Inflammatory macrophage treated with lipopolysaccharide for 4 hours (primary cell): ENCODE results near the gene SSBP3.
"Not testable (repeated sequence)": the region's sequence is repeated elsewhere in the genome, so short reads cannot be mapped to it uniquely, and the experiment has no call there.

Experiments
- DNase-seq: peaks from one replicate; pipeline ENCODE4 v3.0.0-alpha.2; 2020

Gene SSBP3

DNA sequence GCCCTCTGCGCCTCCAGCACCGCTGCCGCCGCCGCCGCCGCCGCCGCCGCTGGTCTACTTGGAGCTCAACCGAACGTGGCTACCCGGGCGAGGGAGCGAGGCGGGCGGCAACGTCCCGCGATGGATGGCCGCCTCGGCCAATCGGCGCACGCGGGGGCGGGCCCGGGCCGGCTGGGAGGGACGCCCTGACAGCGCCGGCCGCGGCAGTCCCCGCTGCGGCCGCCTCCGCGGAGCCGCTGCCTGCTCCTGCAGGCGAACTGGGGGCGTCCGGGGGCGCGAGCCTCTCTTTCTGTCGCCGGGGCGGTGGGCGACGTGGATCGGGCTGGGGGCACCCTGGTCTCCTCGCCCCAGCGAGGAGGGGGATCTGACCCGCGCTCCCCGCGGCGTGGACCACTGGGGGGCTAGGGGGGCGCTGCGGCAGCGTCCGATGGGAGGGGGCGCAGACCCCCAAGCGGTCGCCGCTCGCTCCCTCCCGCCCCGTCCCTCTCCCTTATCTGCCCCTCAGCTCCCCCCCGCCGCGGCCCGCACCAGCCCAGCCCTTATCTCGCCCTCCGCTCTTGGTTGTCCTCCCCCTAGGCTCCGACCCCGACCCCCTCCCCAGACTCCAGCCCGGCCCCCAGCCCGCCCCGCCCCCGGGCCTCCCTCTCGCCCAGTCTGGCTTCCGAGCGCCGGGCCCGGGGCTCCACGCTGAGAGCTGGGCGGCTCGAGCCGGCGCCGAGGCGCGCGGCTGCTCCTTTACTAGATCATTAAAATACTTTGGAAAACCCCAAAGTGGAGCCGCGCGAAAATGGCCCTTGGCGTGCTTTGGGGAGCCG lies at the start of gene SSBP3:
SSBP3 (minus strand) TSS at position 56 of the 815 bp plus-strand sequence.
- DNase-seq, result peak; percentile 93

DNA sequence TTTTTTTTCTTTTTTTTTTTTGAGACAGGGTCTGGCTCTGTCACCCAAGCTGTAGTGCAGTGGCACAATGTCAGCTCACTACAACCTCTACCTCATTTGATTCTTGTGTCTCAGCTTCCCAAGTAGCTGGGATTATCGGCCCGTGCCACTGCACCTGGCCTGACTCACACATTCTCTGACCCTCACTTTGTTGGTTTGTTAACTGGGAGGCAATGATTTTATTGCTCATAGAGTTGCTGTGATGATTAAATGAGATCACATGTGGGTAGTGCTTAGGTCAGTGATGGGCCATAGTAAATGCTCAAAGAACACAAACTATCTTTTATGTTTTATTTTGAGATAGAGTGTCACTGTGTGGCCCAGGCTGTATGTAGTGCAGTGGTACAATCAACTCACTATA lies 47.3 kb upstream of the SSBP3 start:
- no peak for DNase-seq

DNA sequence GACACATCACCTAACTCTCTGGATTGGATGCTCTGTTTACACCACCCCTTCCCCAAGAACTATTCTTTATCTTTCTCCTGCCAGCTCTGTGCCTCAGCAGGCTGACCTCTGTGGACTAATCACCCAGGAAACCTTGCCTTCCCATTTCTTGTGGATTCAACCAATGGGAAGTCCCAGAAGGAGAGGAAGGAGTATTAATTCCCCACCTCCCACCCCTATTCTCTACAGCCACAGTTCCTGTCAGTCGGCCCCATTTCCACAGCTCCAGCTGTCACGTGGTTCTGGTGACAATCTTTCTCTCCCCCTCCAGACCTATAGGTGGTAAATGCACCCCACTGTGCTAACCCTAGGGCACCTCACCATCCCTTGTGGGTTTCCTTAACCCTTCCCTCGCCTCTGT lies 46.8 kb upstream of the SSBP3 start:
- DNase-seq, result no peak

DNA sequence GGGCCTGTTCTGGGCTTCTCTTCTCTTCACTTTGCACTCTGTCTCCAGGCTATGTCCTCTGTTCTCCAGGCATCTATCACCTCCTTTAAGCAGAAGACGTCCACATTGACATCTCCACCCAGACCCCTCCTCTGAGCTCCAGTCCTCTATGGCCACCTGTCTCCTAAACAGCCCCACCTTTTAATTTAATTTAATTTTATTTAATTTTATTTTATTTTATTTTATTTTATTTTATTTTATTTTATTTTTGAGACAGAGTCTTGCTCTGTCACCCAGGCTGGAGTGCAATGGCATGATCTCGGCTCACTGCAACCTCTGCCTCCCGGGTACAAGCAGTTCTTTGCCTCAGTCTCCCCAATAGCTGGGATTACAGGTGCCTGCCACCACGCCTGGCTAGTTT lies 43.2 kb upstream of the SSBP3 start:
- not testable (repeated sequence) for DNase-seq

DNA sequence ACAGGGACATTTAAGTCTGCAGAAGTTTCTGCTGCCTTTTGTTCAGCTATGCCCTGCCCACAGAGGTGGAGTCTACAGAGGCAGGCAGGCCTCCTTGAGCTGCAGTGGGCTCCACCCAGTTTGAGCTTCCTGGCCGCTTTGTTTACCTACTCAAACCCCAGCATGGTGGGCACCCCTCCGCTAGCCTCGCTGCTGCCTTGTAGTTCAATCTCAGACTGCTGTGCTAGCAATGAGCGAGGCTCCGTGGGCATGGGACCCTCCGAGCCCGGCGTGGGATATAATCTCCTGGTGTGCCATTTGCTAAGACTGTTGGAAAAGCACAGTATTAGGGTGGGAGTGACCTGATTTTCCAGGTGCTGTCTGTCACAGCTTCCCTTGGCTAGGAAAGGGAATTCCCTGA lies 42.6 kb upstream of the SSBP3 start:
- not testable (repeated sequence) for DNase-seq

DNA sequence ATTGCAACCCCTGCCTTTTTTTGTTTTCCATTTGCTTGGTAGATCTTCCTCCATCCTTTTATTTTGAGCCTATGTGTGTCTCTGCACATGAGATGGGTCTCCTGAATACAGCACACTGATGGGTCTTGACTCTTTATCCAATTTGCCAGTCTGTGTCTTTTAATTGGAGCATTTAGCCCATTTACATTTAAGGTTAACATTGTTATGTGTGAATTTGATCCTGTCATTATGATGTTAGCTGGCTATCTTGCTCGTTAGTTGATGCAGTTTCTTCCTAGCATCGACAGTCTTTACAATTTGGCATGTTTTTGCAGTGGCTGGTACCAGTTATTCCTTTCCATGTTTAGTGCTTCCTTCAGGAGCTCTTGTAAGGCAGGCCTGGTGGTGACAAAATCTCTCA lies 40.9 kb upstream of the SSBP3 start:
- not testable (repeated sequence) for DNase-seq

DNA sequence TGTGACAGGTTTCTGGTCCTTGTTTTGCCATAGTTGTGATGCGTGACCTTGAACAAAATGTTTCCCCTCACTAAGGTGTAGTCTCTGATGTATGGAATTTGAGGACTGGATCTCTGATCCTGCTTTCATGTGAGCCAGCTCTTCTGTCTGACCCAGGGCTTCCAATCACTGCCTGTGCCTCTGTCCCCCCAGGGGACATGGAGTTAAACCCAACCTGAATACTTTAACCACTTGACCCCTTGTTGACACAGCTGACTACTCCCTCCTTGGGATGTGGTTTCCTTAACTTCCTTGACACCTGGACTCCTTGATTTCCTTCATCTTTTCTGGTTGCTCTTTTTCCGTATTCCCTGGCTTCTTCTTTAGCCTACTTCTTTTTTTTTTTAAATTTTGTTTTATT lies 36.0 kb upstream of the SSBP3 start:
- no peak for DNase-seq

DNA sequence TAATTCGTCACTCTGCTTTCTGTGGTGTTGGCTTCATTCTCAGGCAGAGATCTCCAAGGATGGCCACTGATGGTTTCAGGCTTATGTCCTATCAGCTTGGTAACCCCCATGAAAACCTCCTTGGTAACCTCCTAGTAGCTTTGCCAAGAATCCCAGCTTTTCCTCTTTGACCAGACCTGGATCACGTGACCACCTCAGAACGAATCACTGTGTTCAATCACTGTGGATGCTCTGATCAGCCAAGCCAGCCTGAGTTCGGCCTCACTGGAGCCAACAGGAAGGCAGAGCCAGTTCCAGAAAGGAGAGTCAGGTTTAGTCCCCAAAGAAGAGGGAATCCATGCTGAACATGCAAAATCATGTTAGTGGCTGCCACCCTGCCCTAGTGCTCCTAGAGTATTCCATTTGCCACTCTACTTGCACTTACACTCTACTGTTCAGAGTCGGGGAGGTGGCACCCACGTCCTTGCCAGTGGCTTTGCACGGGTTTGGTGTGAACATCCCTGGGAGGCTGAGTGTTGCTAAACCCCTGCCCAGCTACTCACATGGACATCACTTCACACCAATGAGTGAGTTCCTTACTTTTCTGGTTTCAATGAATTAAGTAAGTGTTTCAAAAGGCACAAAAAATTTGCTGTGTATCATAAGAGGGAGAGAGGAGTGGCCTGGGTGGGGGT lies 33.5 kb upstream of the SSBP3 start:
- no peak for DNase-seq

DNA sequence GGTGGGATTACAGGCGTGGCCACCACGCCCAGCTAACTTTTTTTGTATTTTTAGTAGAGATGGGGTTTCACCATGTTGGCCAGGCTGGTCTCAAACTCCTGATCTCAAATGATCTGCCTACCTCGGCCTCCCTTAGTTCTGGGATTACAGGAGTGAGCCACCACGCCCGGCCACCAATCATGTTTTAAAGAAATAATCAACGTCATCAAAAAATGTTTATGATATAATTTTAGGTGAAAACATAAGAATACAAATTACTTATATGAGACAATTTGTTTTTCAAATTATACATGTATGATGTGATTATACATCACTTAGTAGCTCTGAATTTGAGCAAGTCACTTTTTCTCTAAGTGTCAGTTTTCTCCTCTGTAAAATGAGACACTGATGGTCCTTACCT lies 31.6 kb upstream of the SSBP3 start:
- DNase-seq, result no peak

DNA sequence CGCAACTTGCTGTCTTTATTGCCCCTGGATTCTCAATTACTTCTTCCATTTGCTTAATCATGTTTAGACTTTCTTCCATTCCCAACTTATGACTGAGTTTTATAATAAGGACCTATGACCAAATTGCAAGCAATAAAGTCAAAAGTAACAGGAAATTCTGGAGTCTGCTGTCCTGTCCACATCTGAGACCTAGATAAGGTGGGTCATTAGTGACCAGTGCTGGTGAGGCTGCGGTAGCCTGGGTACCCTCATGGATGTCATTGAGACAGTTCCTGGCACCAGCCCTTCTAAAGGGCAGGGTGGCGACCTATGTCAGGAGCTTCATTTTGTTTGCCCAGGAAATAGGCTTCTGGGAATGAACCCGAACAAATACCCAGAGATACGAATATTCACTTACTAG lies 30.6 kb upstream of the SSBP3 start:
- no peak for DNase-seq

DNA sequence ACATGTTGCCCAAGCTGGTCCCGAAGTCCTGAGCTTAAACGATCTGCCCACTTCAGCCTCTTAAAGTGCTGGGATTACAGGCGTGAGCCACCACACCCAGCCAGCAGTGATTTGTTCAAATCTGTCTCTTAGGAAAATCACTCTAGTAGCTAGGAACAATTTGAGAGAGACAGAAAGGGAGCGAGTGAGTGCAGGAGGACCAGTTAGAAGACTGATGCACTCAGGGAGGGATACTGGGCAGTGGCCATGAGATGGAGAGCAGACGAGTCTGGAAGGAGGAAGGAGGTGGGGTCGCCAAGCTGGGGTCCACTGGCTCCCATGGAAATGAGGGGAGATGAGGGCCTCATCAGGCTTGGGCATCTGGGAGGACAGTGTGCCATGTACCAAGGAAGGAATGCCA lies 23.6 kb upstream of the SSBP3 start:
- no peak for DNase-seq

DNA sequence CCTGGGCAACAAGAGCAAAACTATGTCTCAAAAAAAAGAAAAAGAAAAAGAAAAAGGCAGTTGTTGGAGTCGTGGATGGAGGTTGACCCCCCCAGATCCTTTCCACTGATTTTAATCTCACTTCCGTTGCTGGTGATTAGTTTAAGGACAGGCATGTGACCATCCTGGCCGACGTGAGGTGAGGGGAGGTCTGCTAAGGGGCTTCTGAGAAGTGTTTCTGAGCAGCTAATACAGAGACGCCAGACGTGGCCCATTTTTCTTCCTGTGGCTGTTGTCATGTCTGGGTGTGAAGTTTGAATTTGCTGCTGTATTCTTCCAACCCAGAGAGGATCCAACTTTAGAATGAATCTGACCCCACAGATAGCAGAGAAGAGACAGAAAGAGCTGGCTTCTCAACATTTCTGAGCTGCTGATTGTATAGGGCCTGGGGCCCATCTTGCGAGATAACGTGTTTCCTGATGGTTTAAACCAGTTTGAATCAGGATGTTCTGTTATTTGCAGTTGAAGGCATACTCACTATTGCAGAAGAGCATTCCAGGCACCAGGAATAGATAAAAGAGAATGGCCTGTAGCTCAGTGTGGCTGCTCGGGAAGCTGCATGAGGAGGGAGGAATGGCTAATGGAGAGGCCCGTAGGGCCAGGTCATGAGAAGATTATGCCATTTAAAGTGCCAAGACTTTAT lies 22.8 kb upstream of the SSBP3 start:
- no peak for DNase-seq

DNA sequence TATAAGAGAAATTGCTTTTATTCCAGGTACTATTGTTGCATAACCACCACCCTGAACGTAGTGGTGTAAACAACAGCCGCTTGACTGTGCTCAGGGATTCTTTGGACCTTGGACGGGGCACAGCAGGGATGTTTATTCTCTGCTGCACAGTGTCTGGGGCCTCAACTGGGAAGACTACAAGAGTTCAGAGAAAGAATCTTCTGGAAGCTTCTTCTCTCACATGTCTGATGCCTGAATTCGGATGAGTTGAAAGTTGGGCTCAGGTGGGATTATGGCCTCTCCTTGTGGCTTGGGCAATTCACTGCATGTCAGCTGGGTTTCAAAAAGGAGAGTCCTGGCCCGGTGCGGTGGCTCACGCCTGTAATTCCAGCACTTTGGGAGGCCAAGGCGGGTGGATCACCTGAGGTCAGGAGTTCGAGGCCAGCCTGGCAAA lies 19.0 kb upstream of the SSBP3 start:
- no peak for DNase-seq

DNA sequence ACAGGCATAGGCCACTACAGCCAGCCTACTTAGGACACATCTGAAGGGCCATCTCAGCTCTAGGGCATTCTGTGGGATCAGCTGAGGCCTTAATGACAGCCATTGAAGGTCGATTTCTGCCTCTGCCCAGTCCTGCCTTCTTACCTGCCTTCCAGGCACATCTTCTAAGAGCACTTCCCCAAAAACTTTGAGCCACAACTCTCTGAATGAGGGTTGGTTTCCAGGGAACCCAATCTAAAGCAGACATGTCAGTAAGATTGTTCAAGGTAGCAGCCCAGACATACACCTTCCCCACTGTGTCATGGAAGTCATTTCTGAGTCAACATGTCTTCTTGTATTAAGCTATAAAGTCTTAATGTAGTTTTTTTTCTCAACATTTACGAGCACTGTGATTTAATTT lies 18.2 kb upstream of the SSBP3 start:
- no peak for DNase-seq

DNA sequence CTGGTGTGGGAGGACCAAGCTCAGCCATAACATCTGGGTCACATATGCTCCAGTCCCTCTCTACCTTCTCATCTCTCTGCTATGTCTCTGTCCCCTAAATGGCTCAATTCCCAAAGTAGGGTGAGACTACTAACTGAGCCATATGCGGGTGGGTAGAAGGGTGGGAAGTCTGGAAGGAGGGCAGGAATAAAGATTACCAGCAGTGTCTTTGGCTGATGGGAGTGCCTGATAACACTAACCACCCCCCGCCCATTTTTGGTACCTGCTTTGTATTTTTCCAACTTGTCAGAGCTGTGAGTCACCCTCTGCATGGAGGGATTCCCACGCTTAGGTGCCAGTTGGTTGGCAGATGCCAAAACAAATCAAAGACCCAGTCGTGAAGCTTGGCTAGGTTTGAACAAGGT lies 14.9 kb upstream of the SSBP3 start:
- no peak for DNase-seq

DNA sequence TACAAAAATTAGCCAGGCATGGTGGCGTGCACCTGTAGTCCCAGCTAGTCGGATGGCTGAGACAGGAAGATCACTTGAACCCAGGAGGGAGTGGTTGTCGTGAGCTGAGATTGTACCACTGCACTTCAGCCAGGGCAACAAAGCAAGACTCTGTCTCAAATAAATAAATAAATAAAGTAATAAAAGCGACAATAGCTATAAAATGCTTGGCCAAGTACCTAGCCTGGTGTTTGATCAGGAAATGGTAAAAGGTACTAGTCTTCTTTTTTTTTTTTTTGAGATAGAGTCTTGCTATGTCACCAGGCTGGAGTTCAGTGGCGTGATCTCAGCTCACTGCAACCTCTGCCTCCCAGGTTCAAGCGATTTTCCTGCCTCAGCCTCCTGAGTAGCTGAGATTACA lies 12.4 kb upstream of the SSBP3 start:
- DNase-seq, result not testable (repeated sequence)

DNA sequence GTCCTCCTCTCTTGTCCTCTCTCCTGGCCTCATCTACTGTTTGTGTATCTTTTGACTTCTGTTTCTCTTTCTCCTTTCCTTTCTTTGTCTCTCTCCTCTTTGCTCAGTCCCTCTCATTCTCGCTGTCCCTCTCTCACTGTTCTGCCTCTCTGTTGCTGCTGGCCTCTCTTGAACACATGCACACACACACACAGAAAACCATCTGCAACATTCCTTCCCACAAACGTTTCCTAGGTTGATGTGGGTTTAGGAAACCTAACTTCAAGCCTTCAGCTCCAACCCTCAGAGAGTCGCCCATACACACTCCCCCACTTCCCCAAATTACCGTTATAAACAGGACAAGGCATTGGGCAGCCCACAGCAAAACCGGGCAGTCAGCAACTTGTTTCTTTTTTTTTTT lies 10.9 kb upstream of the SSBP3 start:
- DNase-seq, result peak; percentile 54

DNA sequence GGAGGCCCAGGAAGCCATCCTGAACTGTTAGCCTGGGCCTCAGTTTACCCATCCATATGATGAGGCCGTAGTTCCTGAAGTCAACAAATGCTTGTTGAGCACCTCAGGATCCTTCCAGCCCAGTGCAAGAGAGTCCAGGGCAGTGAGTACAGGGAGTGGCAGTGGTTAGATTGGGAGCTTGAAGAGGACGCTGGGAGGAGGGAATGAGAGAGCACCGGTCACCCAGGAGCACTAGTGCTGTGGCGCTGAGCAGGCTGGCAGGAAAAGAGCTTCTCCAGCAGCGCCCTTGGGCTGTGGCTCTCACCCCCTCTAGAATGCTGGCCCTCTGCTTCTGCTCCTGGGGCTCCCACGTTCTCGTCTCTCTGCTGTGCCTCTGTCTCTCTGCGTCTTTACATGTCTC lies 10.2 kb upstream of the SSBP3 start:
- no peak for DNase-seq

DNA sequence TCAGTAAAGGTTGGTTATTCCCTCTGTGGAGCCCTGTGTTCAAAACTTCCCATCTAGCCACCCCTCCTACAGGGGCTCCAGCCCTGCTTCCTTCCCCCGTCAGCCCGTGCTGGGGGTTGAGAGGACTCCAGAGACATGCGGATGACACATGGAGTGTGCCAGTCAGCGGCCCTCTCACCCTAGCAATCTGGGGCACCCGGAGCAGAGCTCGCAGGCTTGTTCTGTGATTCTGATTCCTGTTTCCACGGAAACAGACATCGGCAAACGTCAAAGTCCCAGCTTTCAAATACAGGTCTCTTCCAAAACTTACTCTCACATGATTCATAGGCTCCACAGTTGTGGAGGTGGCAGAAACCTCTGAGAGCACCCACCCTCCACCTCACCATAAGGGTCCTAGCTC lies 9.8 kb upstream of the SSBP3 start:
- no peak for DNase-seq

DNA sequence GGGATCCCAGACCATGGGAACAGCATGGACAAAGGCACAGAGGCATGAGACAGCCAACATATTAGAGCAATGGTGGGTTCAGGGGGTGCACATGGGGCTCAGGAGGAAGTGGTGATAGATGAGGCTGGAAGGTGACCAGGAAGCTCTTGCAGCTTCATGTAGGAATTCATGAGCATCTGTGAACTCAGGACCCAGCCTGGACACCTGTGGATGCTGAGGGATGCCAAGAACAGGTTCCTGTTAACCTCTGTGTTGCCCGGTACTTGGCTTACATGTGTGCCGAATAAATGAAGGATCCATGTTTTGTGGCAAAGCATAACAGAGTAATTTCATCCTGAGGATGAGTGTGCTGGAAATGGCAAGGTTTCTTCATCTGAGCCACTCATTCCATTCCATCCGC lies 9.3 kb upstream of the SSBP3 start:
- no peak for DNase-seq

DNA sequence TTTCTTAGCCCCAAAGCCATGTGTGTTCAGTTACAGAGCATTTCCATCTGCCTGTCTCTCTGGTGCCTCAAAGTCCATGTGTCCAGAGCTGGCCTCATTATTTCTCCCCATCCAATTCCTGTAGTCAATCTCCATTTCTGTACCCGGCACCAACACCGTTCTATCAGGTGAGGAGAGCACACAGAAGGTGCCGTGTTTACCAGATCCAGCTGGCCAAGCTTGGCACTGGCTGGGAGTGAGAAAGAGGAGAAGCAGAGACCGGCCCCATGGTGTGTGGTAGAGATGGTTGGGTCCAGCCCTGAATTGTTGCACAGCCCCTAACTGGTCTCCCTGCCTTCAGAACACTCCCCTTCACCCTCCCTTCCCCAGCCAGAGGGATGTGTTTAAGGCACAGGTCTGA lies 7.5 kb upstream of the SSBP3 start:
- no peak for DNase-seq

DNA sequence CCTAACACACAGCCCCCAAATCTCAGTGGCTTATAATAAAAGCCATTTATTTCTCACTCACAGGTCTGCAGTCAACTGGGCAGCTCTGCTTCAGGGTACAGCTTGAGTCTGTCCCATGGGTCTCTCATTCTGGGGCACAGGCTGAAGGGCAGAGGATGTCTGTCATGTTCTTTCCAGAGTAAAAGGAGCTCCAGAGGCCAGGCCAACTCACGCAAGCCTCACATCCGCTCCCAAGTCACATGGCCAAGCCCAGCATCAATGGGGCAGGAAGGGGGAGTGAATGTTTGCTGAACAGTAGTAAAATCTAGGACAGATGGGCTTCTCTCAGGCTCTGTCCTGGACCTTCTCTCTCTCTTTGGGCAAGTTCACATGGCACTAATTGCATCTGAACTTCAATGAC lies 7.1 kb upstream of the SSBP3 start:
- no peak for DNase-seq

DNA sequence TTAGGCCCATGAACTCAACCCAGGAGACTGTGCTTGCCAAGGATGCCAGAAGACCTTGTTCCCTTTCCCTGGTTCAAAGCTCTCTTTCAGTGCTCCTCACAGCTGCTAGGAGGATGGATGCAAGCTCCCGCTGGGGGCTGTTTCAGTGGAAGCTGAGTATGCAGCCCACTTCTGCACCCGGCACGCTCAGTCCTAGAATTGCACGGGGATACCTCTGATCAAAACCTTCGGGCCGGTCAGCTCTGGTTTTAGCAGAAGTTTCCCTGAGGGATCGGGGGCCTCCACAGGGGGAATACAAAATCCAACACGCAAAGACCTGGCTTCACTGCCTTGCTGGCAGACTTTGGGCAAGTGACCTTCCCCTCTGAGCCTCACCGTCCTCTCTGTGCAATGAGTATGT lies 4.2 kb upstream of the SSBP3 start:
- no peak for DNase-seq
